ENCODE data around the gene SLC38A2.
"Not testable (repeated sequence)": the region's sequence is repeated elsewhere in the genome, so short reads cannot be mapped to it uniquely, and the experiment has no call there.

The SLC38A2 gene

DNA sequence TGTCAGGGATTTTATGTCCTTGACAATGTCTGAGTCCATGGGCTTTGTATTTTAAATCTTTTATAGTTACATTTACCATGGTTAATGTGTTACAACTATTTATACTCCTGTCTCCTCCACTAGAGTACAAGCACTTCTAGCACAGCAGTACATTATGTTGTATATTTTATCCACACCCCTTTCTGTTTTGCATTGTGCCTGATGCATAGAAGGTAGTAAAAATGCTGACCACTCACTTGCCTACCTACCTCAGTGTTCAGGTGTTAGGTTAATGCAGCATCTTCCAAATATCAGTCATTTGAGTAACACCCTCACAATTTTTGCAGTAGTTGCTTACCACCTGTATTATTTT is 31.1 kb upstream of the SLC38A2 start:
- H2AFZ ChIP-seq: no peak overlapping the region
- H3K79me2 ChIP-seq: no peaks in the 10 kb centered on the region
- no peak overlapping the region for H3K4me3 ChIP-seq (ENCODE audit: low read depth, low read length)
- H3K27ac ChIP-seq: no peak overlapping the region
- H3K9me3 ChIP-seq (ENCODE audit: control insufficient read depth, low read length): no peaks in the 10 kb centered on the region
- no peaks in the 10 kb centered on the region for H3K36me3 ChIP-seq (ENCODE audit: control insufficient read depth, insufficient read depth, low read length)
- no peaks in the 10 kb centered on the region for H3K27me3 ChIP-seq (ENCODE audit: control insufficient read depth, insufficient read depth, low read length)
- H3K4me2 ChIP-seq (ENCODE audit: low read length): no peak overlapping the region
- no peak overlapping the region for H3K9ac ChIP-seq
- H3K4me1 ChIP-seq: peaks cover 5% of the 10 kb centered on the region
- TF ChIP-seq, protein P1, sequence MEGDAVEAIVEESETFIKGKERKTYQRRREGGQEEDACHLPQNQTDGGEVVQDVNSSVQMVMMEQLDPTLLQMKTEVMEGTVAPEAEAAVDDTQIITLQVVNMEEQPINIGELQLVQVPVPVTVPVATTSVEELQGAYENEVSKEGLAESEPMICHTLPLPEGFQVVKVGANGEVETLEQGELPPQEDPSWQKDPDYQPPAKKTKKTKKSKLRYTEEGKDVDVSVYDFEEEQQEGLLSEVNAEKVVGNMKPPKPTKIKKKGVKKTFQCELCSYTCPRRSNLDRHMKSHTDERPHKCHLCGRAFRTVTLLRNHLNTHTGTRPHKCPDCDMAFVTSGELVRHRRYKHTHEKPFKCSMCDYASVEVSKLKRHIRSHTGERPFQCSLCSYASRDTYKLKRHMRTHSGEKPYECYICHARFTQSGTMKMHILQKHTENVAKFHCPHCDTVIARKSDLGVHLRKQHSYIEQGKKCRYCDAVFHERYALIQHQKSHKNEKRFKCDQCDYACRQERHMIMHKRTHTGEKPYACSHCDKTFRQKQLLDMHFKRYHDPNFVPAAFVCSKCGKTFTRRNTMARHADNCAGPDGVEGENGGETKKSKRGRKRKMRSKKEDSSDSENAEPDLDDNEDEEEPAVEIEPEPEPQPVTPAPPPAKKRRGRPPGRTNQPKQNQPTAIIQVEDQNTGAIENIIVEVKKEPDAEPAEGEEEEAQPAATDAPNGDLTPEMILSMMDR (IDR thresholded peaks at IDR 0.05): no peak

DNA sequence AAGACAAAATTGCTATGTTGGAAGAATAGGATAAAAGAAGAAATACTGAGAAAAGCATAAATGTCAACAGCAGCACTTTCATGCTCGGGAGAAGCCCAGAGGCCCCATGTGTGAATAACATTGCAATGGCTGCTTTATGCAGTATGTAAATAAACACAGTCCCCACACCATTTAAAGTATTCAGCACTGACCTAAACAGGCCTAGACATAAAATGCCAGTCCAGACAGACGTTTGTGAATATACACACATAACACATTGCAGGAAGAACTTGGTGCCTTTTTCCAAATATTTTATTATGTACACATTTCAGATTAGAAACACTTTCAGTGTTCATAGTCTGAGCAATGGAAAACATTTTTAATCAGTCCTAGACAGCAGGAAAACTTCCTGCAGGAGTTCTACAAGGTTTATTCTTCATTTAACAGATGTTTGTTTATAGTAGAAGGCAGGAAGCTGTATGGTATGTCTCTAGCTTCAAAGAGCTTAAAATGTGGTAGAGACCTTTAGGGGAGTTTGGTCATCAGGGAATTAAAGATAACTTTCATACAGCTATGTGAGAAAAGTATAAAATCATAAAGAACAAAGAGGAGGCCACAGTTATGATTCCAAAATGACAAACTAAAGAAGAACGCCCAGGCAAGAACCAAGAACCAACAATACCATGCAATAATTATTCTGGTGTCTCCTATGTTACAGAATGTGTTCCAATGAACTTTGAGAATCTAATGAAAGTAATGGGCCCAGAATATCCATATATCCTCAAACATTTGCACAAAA is 30.6 kb upstream of the SLC38A2 start:
- no peak overlapping the region for H3K9ac ChIP-seq
- H2AFZ ChIP-seq: no peak overlapping the region
- no peaks in the 10 kb centered on the region for H3K79me2 ChIP-seq
- TF ChIP-seq, protein P1 (IDR thresholded peaks at IDR 0.05): no peak
- no peaks in the 10 kb centered on the region for H3K27me3 ChIP-seq (ENCODE audit: control insufficient read depth, insufficient read depth, low read length)
- no peaks in the 10 kb centered on the region for H3K9me3 ChIP-seq (ENCODE audit: control insufficient read depth, low read length)
- H3K27ac ChIP-seq: no peak overlapping the region
- H3K4me1 ChIP-seq: peaks cover 5% of the 10 kb centered on the region
- no peak overlapping the region for H3K4me2 ChIP-seq (ENCODE audit: low read length)
- H3K4me3 ChIP-seq (ENCODE audit: low read depth, low read length): no peak overlapping the region
- H3K36me3 ChIP-seq (ENCODE audit: control insufficient read depth, insufficient read depth, low read length): no peaks in the 10 kb centered on the region

DNA sequence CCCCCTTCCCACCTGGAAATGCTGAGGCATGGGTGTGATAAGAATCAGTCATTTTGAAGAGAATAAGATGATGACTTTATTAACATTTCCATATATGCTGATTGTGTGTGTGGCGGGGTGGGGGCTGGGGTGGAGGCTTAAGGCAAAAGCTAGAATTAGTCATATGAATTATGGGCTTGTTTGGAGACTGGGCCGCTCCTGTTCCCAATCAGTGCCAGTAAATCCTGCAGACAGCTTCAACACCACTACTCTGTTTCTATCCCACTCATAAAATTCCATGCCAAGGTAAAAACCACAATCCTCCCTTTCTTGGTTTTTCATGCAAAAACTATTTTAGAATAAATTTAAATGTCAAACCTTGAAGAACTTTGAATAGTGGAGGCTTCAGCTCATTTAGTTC is 29.9 kb upstream of the SLC38A2 start:
- H2AFZ ChIP-seq: no peak overlapping the region
- H3K27ac ChIP-seq: no peak overlapping the region
- H3K4me3 ChIP-seq (ENCODE audit: low read depth, low read length): no peak overlapping the region
- no peaks in the 10 kb centered on the region for H3K9me3 ChIP-seq (ENCODE audit: control insufficient read depth, low read length)
- no peaks in the 10 kb centered on the region for H3K36me3 ChIP-seq (ENCODE audit: control insufficient read depth, insufficient read depth, low read length)
- TF ChIP-seq, protein P1 (IDR thresholded peaks at IDR 0.05): no peak
- H3K4me1 ChIP-seq: peaks cover 5% of the 10 kb centered on the region
- H3K27me3 ChIP-seq (ENCODE audit: control insufficient read depth, insufficient read depth, low read length): no peaks in the 10 kb centered on the region
- H3K79me2 ChIP-seq: no peaks in the 10 kb centered on the region
- no peak overlapping the region for H3K4me2 ChIP-seq (ENCODE audit: low read length)
- H3K9ac ChIP-seq: no peak overlapping the region

DNA sequence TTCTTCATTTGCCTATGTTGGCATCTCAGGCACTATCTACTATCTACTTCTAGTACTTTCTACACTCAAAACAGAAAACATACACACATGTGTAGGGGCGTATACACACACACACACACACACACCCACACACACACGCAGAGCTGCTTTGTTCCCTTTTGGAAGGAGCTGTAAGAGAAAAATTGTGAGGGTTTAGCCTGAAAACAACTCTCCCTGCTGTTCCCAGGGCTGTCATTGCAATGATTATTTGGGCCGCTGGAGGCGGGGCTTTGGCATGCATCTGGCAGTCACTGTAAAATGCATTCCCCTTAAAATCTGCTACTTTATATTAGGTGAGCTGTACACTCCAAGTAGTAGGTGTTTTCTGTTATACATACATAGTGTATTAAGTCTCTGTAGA is 29.1 kb upstream of the SLC38A2 start:
- Histone ChIP-seq H3K9ac (no peak overlapping the region), H2AFZ (no peak overlapping the region), H3K27ac (no peak overlapping the region), H3K4me2 (ENCODE audit: low read length) (no peak overlapping the region), H3K79me2 (no peaks in the 10 kb centered on the region), H3K27me3 (ENCODE audit: control insufficient read depth, insufficient read depth, low read length) (no peaks in the 10 kb centered on the region), H3K4me1 (peaks cover 5% of the 10 kb centered on the region), H3K9me3 (ENCODE audit: control insufficient read depth, low read length) (no peaks in the 10 kb centered on the region), H3K36me3 (ENCODE audit: control insufficient read depth, insufficient read depth, low read length) (no peaks in the 10 kb centered on the region), H3K4me3 (ENCODE audit: low read depth, low read length) (no peak overlapping the region)
- TF ChIP-seq, protein P1 (IDR thresholded peaks at IDR 0.05): no peak

DNA sequence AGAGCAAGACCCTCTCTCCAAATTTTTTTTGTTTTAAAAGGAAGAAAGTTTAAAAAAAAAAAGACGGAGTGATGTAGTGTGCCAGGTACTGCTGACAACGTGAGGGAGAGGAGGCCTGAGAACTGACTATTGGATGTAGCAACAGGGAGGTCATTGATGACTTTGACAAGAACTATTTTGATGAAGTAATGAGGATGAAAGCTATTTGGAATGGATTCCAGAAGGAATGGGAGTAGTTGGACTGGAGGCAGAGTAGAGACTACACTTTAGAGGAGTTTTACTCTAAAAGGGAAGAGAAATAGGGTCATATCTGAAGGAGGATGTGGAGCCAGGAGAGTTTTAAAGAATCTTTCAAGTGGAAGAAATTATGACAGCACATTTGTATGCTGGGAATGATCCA is 27.8 kb upstream of the SLC38A2 start:
- Histone ChIP-seq H3K9ac (no peak overlapping the region), H3K27ac (no peak overlapping the region), H3K9me3 (ENCODE audit: control insufficient read depth, low read length) (no peaks in the 10 kb centered on the region), H3K36me3 (ENCODE audit: control insufficient read depth, insufficient read depth, low read length) (no peaks in the 10 kb centered on the region), H3K4me3 (ENCODE audit: low read depth, low read length) (no peak overlapping the region), H2AFZ (no peak overlapping the region), H3K79me2 (no peaks in the 10 kb centered on the region), H3K4me2 (ENCODE audit: low read length) (no peak overlapping the region), H3K4me1 (peaks cover 5% of the 10 kb centered on the region), H3K27me3 (ENCODE audit: control insufficient read depth, insufficient read depth, low read length) (no peaks in the 10 kb centered on the region)
- TF ChIP-seq, protein P1 (IDR thresholded peaks at IDR 0.05): no peak

DNA sequence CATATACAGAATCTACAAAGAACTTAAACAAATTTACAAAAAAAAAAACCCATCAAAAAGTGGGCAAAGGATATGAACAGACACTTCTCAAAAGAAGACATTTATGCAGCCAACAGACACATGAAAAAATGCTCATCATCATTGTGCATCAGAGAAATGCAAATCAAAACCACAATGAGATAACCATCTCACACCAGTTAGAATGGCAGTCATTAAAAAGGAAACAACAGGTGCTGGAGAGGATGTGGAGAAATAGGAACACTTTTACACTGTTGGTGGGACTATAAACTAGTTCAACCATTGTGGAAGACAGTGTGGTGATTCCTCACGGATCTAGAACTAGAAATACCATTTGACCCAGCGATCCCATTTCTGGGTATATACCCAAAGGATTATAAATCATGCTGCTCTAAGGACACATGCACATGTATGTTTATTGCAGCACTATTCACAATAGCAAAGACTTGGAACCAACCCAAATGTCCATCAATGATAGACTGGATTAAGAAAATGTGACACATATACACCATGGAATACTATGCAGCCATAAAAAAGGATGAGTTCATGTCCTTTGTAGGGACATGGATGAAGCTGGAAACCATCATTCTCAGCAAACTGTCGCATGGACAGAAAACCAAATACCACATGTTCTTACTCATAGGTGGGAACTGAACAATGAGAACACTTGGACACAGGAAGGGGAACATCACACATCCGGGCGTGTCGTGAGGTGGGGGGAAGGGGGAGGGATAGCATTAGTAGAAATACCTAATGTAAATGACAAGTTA is 27.1 kb upstream of the SLC38A2 start:
- not testable (repeated sequence) for H3K79me2 ChIP-seq; H3K36me3 ChIP-seq (ENCODE audit: control insufficient read depth, insufficient read depth, low read length); H2AFZ ChIP-seq; H3K4me1 ChIP-seq; H3K4me2 ChIP-seq (ENCODE audit: low read length); H3K9me3 ChIP-seq (ENCODE audit: control insufficient read depth, low read length); H3K9ac ChIP-seq; H3K27ac ChIP-seq; H3K27me3 ChIP-seq (ENCODE audit: control insufficient read depth, insufficient read depth, low read length); H3K4me3 ChIP-seq (ENCODE audit: low read depth, low read length)
